Endodermal cell (in vitro differentiated cells): Measurements from ENCODE around the gene ADIPOR2. TPM values are rescaled to one million over a fixed set of nuclear protein-coding genes. Genes with fewer than 3 reads are reported as not detected.
A peak's percentile ranks its signal among the peaks of the same experiment; 100 is the strongest.

Source experiments
- DNase-seq: peaks from one replicate; pipeline ENCODE4 v3.0.0-alpha.2; 2017
- H3K27ac ChIP-seq: 2 replicates; pipeline ENCODE4 v1.5.1; 2013; ENCODE audit warnings: mild to moderate bottlenecking, low read depth, low read length, moderate library complexity
- H3K27me3 ChIP-seq: 2 replicates; pipeline ENCODE4 v1.6.1; 2013; ENCODE audit warnings: mild to moderate bottlenecking, low read length, moderate library complexity; ENCODE audit not compliant: insufficient read depth, control insufficient read depth, poor library complexity, severe bottlenecking
- H3K36me3 ChIP-seq: 2 replicates; pipeline ENCODE4 v1.7.0; 2013; ENCODE audit warnings: mild to moderate bottlenecking, low read length, moderate library complexity; ENCODE audit not compliant: control insufficient read depth, insufficient read depth
- H3K4me1 ChIP-seq: one replicate; pipeline ENCODE4 v1.7.0; 2013; ENCODE audit warnings: low read length; ENCODE audit not compliant: control insufficient read depth, insufficient read depth
- H3K4me3 ChIP-seq: 2 replicates; pipeline ENCODE4 v1.5.1; 2013; ENCODE audit warnings: mild to moderate bottlenecking, low read length, moderate library complexity
- H3K9ac ChIP-seq: 2 replicates; pipeline ENCODE4 v1.6.1; 2013; ENCODE audit warnings: mild to moderate bottlenecking, low read length, moderate library complexity; ENCODE audit not compliant: poor library complexity, severe bottlenecking; ENCODE audit errors: extremely low read depth
- H3K9me3 ChIP-seq: 2 replicates; pipeline ENCODE4 v1.6.1; 2013; ENCODE audit warnings: mild to moderate bottlenecking, low read length, moderate library complexity; ENCODE audit not compliant: control insufficient read depth
- H3K27ac Mint-ChIP-seq: 2 replicates; pipeline ENCODE4 v1.8.0; 2020; ENCODE audit warnings: mixed read lengths
- H3K27me3 Mint-ChIP-seq: 2 replicates; pipeline ENCODE4 v1.8.0; 2021; ENCODE audit warnings: mild to moderate bottlenecking, mixed read lengths; ENCODE audit not compliant: insufficient read depth
- H3K36me3 Mint-ChIP-seq: 2 replicates; pipeline ENCODE4 v1.8.0; 2020; ENCODE audit warnings: low read depth, mixed read lengths
- H3K4me1 Mint-ChIP-seq: 2 replicates; pipeline ENCODE4 v1.8.0; 2020; ENCODE audit warnings: mixed read lengths
- H3K4me3 Mint-ChIP-seq: 2 replicates; pipeline ENCODE4 v1.8.0; 2020; ENCODE audit warnings: mild to moderate bottlenecking, moderate library complexity, mixed read lengths
- H3K9me3 Mint-ChIP-seq: 2 replicates; pipeline ENCODE4 v1.8.0; 2020; ENCODE audit warnings: mild to moderate bottlenecking, mixed read lengths
- WGBS, 2 experiments: methylation state at CpG; one replicate each; pipeline versions ENCODE4 v1.1.5 to v1.1.7; 2013; ENCODE audit warnings: missing lambda C conversion rate in 2 of 2, mixed read lengths in 1 of 2; ENCODE audit not compliant: insufficient coverage in 1 of 2, insufficient read length in 1 of 2; 5-methylcytosine and 5-hydroxymethylcytosine counted together
- total RNA-seq, 2 donors: library from RNA; stranded (reverse); fragmentation: NEBNext Ultra II Directional in 1 of 2; extraction: Animal tissue kit (Norgen Biotek cat#: 25700) in 1 of 2; gene quantifications; 2 replicates in 1 of 2; 3 replicates in 1 of 2; pipeline ENCODE4 v1.2.1, GENCODE V29; 2021
- TF ChIP-seq, protein P1 (sequence below): fragments of 200-600 bp; sonication (generic); conservative IDR thresholded peaks from 2 replicates; pipeline ENCODE4 v1.5.0; 2021; ENCODE audit warnings: antibody characterized with exemption, mild to moderate bottlenecking

ADIPOR2 gene
- total RNA-seq, 2 donors from 2014 or later, result 53.7 to 124 TPM

DNA sequence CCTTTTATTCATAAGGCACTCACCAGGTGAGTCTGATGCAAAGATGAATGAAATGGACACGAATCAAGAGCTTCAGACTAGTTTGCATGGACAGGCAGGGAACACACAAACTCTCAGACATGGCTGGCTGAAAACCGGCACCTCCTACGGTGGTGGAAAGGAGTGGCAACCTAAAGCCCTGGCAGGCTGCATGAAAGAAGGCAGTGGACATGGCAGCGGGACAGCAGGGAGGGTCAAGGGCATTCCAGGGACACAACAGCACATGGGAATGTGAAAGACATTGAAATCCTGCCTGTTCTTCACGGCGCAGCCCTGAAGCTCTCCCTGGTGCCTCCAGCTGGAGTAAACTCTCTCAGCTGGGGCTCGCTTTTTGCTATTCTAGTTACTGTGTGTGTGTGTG, 112.9 kb downstream of the ADIPOR2 start:
- H3K4me1 ChIP-seq, result no peaks in the 10 kb centered on the region
- H3K9me3 ChIP-seq, result no peaks in the 10 kb centered on the region
- WGBS, 2 experiments, result 88 to 94% methylated on average over 5 to 6 of the region's 7 CpGs
- Mint-ChIP-seq H3K27ac (no peak overlapping the region), H3K27me3 (no peaks in the 10 kb centered on the region), H3K36me3 (no peaks in the 10 kb centered on the region), H3K4me3 (no peak overlapping the region), H3K4me1 (peaks cover 5% of the 10 kb centered on the region), H3K9me3 (no peaks in the 10 kb centered on the region)
- H3K36me3 ChIP-seq, result no peaks in the 10 kb centered on the region
- DNase-seq, result no peak
- no peak overlapping the region for H3K4me3 ChIP-seq
- no peaks in the 10 kb centered on the region for H3K27me3 ChIP-seq
- H3K9ac ChIP-seq, result no peak overlapping the region
- H3K27ac ChIP-seq, result no peak overlapping the region
- TF ChIP-seq, protein P1, sequence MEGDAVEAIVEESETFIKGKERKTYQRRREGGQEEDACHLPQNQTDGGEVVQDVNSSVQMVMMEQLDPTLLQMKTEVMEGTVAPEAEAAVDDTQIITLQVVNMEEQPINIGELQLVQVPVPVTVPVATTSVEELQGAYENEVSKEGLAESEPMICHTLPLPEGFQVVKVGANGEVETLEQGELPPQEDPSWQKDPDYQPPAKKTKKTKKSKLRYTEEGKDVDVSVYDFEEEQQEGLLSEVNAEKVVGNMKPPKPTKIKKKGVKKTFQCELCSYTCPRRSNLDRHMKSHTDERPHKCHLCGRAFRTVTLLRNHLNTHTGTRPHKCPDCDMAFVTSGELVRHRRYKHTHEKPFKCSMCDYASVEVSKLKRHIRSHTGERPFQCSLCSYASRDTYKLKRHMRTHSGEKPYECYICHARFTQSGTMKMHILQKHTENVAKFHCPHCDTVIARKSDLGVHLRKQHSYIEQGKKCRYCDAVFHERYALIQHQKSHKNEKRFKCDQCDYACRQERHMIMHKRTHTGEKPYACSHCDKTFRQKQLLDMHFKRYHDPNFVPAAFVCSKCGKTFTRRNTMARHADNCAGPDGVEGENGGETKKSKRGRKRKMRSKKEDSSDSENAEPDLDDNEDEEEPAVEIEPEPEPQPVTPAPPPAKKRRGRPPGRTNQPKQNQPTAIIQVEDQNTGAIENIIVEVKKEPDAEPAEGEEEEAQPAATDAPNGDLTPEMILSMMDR, result no peak

- Mint-ChIP-seq H3K4me3 (no peak overlapping the region), H3K27ac (no peak overlapping the region), H3K9me3 (no peaks in the 10 kb centered on the region), H3K27me3 (no peaks in the 10 kb centered on the region), H3K4me1 (peaks cover 5% of the 10 kb centered on the region), H3K36me3 (no peaks in the 10 kb centered on the region)
- peak; percentile 98 for DNase-seq
- 59% methylated on average over 20 to 25 of the region's 25 CpGs for WGBS, 2 experiments
- Histone ChIP-seq H3K27me3 (no peaks in the 10 kb centered on the region), H3K27ac (no peak overlapping the region), H3K9ac (no peak overlapping the region), H3K9me3 (no peaks in the 10 kb centered on the region), H3K4me3 (no peak overlapping the region), H3K4me1 (no peaks in the 10 kb centered on the region), H3K36me3 (no peaks in the 10 kb centered on the region)
- TF ChIP-seq, protein P1, result no peak
Measured at GRCh38 chr12:1804545-1805332, 113.9 kb downstream of the ADIPOR2 start.

DNA sequence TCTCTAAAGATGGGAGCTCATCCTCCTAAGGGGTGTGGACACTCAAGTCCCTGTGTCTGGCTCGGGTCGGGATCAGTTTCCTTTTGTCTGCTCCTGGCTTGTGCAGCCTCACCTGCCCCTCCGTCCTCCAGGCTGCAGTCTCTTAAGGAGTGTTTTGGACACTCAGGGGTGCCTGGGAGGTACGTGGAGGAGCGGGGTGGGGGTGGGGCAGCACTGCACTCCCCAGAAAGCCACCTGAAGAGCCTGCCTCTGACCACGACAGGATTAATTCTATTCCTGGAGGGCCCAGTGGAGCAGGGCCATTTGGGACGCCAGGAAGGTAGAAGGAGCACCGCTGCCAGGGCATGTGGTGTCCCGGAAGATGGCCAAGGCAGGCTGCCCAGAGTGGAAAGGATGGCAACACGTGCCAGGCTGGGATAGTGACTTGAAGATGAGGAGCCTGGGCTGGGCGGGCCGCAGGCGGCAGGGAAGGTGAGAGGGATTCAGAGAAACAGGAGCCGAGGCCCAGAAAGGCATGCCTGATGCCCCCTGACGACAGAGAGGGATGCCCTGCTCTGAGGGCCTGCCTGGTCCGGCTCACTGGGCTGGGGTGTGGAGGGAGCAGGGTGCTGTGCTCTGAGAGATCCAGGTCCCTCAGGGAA, 114.7 kb downstream of the ADIPOR2 start:
- WGBS, 2 experiments, result 92 to 96% methylated on average over 16 of the region's 16 CpGs
- no peak for DNase-seq
- Histone ChIP-seq H3K9me3 (no peaks in the 10 kb centered on the region), H3K27me3 (no peaks in the 10 kb centered on the region), H3K36me3 (no peaks in the 10 kb centered on the region), H3K27ac (no peak overlapping the region), H3K9ac (no peak overlapping the region), H3K4me3 (no peak overlapping the region), H3K4me1 (no peaks in the 10 kb centered on the region)
- no peaks in the 10 kb centered on the region for H3K9me3 Mint-ChIP-seq
- no peaks in the 10 kb centered on the region for H3K36me3 Mint-ChIP-seq
- H3K27ac Mint-ChIP-seq, result no peak overlapping the region
- no peak overlapping the region for H3K4me3 Mint-ChIP-seq
- no peaks in the 10 kb centered on the region for H3K27me3 Mint-ChIP-seq
- peaks cover 4% of the 10 kb centered on the region for H3K4me1 Mint-ChIP-seq
- TF ChIP-seq, protein P1, result no peak
